Thyroid gland (tissue), 4 donors: Measurements from ENCODE around the gene ERO1A. TPM values are rescaled to one million over a fixed set of nuclear protein-coding genes. Genes with fewer than 3 reads are reported as not detected.
"Not testable (repeated sequence)": the region's sequence is repeated elsewhere in the genome, so short reads cannot be mapped to it uniquely, and the experiment has no call there.

Experiments
- DNase-seq, 2 donors: peaks; one replicate each; pipeline ENCODE4 v3.0.0-alpha.2; 2019
- H3K27ac ChIP-seq, 3 donors: fragments of 200-600 bp; sonication (generic); 1 replicate in 2 of 3; 2 replicates in 1 of 3; pipeline ENCODE4 v1.5.1; 2016 to 2019; ENCODE audit warnings: mild to moderate bottlenecking in 1 of 3, moderate library complexity in 1 of 3
- H3K27me3 ChIP-seq: fragments of 200-600 bp; sonication (generic); one replicate; pipeline ENCODE4 v1.5.1; 2019
- H3K36me3 ChIP-seq, 2 donors: fragments of 200-600 bp; sonication (generic); one replicate each; pipeline ENCODE4 v1.5.1; 2016 to 2019
- H3K4me1 ChIP-seq, 2 donors: fragments of 200-600 bp; sonication (generic); one replicate each; pipeline ENCODE4 v1.5.1; 2017 to 2019
- H3K4me3 ChIP-seq, 3 donors: fragments of 200-600 bp; sonication (generic); replicated peaks in 1 of 3; 1 replicate in 2 of 3; 2 replicates in 1 of 3; pipeline ENCODE4 v1.5.1; 2016; ENCODE audit warnings: mild to moderate bottlenecking in 1 of 3
- H3K9me3 ChIP-seq: fragments of 200-600 bp; sonication (generic); one replicate; pipeline ENCODE4 v1.5.1; 2017
- CTCF ChIP-seq, 6 experiments: fragments of 200-600 bp in 3 of 6; fragments of 450-650 bp in 3 of 6; sonication (generic) in 3 of 6; IDR thresholded peaks; one replicate each; pipeline ENCODE4 v1.5.1; 2016 to 2019; ENCODE audit warnings: antibody characterized with exemption in 6 of 6, mild to moderate bottlenecking in 2 of 6, inconsistent platforms in 1 of 6, moderate library complexity in 1 of 6
- POLR2A ChIP-seq, 2 donors: fragments of 450-650 bp; IDR thresholded peaks; one replicate each; pipeline ENCODE4 v1.6.1; 2017; ENCODE audit warnings: antibody characterized with exemption in 2 of 2, mild to moderate bottlenecking in 2 of 2, moderate library complexity in 1 of 2
- WGBS, 2 donors: methylation state at CpG; one replicate each; pipeline ENCODE4 v1.1.5; 2017; 5-methylcytosine and 5-hydroxymethylcytosine counted together
- intact Hi-C: fragments of 100-400 bp; cut with DNase I; formaldehyde crosslinking; loops from one replicate; pipeline ENCODE4 v1.15.1; 2023
- total RNA-seq, 4 donors: library from RNA; depleted of rRNA; stranded (reverse); fragments of >200 nt; gene quantifications; one replicate each; pipeline ENCODE4 v1.2.3, GENCODE V29; 2016

The ERO1A gene
- total RNA-seq, 4 donors from 2014 or later = 32.2 to 55.9 (median 38.6) TPM

- no peaks in the 10 kb centered on the region for H3K36me3 ChIP-seq
- TF ChIP-seq POLR2A (IDR thresholded peaks at IDR 0.05) (no peak), CTCF (IDR thresholded peaks at IDR 0.05) (no peak)
- DNase-seq = no peak
- no peaks in the 10 kb centered on the region for H3K27me3 ChIP-seq
- no peak overlapping the region for H3K27ac ChIP-seq
- WGBS, 2 donors = 96 to 97% methylated on average over 9 of the region's 9 CpGs
- H3K9me3 ChIP-seq = no peaks in the 10 kb centered on the region
- H3K4me1 ChIP-seq = peaks cover 0 to 11% of the 10 kb centered on the region in 2 donors
- intact Hi-C loops = no loop called here
- H3K4me3 ChIP-seq = no peak overlapping the region
These were observed 38.5 kb upstream of the ERO1A start for GRCh38 chr14:52733824-52734223.

GRCh38 chr14:52730709-52731111 lies 35.4 kb upstream of the ERO1A start:
- intact Hi-C loops = no loop called here
- TF ChIP-seq CTCF (IDR thresholded peaks at IDR 0.05) = no peak
- no peak for TF ChIP-seq POLR2A (IDR thresholded peaks at IDR 0.05)
- no peak for DNase-seq
- Histone ChIP-seq H3K4me3 (peak overlapping the region; percentile 93 to 98 (median 93)), H3K4me1 (peaks cover 0 to 8% of the 10 kb centered on the region in 2 donors), H3K27ac (peak overlapping the region; percentile 32 to 84 (median 54)), H3K9me3 (no peaks in the 10 kb centered on the region), H3K27me3 (no peaks in the 10 kb centered on the region), H3K36me3 (no peaks in the 10 kb centered on the region)
- WGBS, 2 donors = 1 to 2% methylated on average over 11 of the region's 11 CpGs

- H3K36me3 ChIP-seq = peaks cover 0 to 4% of the 10 kb centered on the region in 2 donors
These were observed 34.8 kb upstream of the ERO1A start, which contains the start of gene STYX for GRCh38 chr14:52729925-52730708. TSS of gene STYX (plus strand) at chr14:52730166. CDS start at chr14:52730475, 309 bp downstream.

GRCh38 chr14:52729585-52729924 lies 34.2 kb upstream of the ERO1A start:
- Histone ChIP-seq H3K4me1 (peaks cover 0 to 8% of the 10 kb centered on the region in 2 donors), H3K27me3 (no peaks in the 10 kb centered on the region), H3K9me3 (no peaks in the 10 kb centered on the region), H3K4me3 (peak overlapping the region in 2 of 3 donors; percentile 13 to 16), H3K27ac (peak overlapping the region; percentile 13 to 84 (median 40)), H3K36me3 (peaks cover 0 to 9% of the 10 kb centered on the region in 2 donors)
- no peak for DNase-seq
- TF ChIP-seq CTCF (IDR thresholded peaks at IDR 0.05) (no peak), POLR2A (IDR thresholded peaks at IDR 0.05) (no peak)
- intact Hi-C loops = no loop called here
- WGBS, 2 donors = 2 to 3% methylated on average over 8 of the region's 8 CpGs

More at GRCh38 chr14:52729925-52730708, 34.8 kb upstream of the ERO1A start, which contains the start of gene STYX:
- Histone ChIP-seq H3K27me3 (no peaks in the 10 kb centered on the region), H3K4me3 (peak within 1 kb of the TSS; percentile 93 to 98 (median 93)), H3K4me1 (peaks cover 0 to 8% of the 10 kb centered on the region in 2 donors), H3K27ac (peak within 1 kb of the TSS; percentile 40 to 84 (median 54)), H3K9me3 (no peaks in the 10 kb centered on the region)
- TF ChIP-seq POLR2A (IDR thresholded peaks at IDR 0.05) = peak in 1 of 2 donors; percentile 94
- TF ChIP-seq CTCF (IDR thresholded peaks at IDR 0.05) = peak in 2 of 6 experiments; percentile 6 to 7
- intact Hi-C loops = no loop called here
- 0% methylated on average over 15 to 41 of the region's 72 CpGs for WGBS, 2 donors
- peak; percentile 100 for DNase-seq

- H3K27ac ChIP-seq = peak overlapping the region in 1 of 3 donors; percentile 84
- H3K27me3 ChIP-seq, H3K4me3 ChIP-seq, H3K4me1 ChIP-seq, intact Hi-C loops, H3K9me3 ChIP-seq, DNase-seq: not testable (repeated sequence)
- H3K36me3 ChIP-seq = peaks cover 0 to 15% of the 10 kb centered on the region in 2 donors
- 92 to 93% methylated on average over 15 of the region's 15 CpGs for WGBS, 2 donors
These were observed 33.7 kb upstream of the ERO1A start for GRCh38 chr14:52729035-52729434.

GRCh38 chr14:52727509-52727908 lies 32.2 kb upstream of the ERO1A start:
- WGBS, 2 donors = 95 to 97% methylated on average over 2 of the region's 2 CpGs
- H3K9me3 ChIP-seq, H3K27me3 ChIP-seq, H3K27ac ChIP-seq, H3K4me1 ChIP-seq, H3K4me3 ChIP-seq, intact Hi-C loops, DNase-seq: not testable (repeated sequence)
- peaks cover 4 to 27% of the 10 kb centered on the region in 2 donors for H3K36me3 ChIP-seq
